HPDE6-E6E7 (cell line): Measurements from ENCODE around the gene RABEP2.
A peak's percentile ranks its signal among the peaks of the same experiment; 100 is the strongest.
"Not testable (repeated sequence)": the region's sequence is repeated elsewhere in the genome, so short reads cannot be mapped to it uniquely, and the experiment has no call there.

Source experiments
- DNase-seq: peaks from one replicate; pipeline ENCODE4 v3.0.0; 2011; ENCODE audit warnings: missing footprints; ENCODE audit errors: extremely low spot score

RABEP2 gene

DNA sequence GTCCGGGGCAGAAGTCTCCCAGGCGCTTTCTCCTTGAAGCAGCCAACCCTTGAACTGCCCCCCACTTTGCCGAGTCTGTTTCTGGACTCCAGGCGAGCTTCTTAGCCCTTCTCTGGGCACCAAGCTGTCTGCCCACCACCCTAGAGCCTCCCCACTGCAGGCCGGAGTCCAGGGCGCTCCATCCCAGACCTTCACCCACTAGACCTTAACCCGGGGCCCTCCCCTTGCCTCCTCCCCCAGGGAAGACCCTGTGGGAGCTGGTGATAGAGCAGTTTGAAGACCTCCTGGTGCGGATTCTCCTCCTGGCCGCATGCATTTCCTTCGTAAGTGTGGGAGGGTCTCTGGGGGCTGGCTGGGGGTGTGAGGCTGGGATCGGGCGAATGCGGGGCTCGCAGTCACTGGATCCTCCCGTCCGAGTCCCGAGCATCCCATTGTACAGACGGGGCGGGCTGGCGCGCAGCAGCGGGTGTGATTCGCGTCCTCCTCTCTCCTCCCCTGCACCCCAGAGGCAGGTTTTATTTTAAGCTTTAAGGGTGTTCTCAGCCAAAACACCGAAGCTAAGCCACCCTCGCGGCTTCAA is 45.7 kb downstream of the RABEP2 start:
- peak; percentile 50 for DNase-seq

DNA sequence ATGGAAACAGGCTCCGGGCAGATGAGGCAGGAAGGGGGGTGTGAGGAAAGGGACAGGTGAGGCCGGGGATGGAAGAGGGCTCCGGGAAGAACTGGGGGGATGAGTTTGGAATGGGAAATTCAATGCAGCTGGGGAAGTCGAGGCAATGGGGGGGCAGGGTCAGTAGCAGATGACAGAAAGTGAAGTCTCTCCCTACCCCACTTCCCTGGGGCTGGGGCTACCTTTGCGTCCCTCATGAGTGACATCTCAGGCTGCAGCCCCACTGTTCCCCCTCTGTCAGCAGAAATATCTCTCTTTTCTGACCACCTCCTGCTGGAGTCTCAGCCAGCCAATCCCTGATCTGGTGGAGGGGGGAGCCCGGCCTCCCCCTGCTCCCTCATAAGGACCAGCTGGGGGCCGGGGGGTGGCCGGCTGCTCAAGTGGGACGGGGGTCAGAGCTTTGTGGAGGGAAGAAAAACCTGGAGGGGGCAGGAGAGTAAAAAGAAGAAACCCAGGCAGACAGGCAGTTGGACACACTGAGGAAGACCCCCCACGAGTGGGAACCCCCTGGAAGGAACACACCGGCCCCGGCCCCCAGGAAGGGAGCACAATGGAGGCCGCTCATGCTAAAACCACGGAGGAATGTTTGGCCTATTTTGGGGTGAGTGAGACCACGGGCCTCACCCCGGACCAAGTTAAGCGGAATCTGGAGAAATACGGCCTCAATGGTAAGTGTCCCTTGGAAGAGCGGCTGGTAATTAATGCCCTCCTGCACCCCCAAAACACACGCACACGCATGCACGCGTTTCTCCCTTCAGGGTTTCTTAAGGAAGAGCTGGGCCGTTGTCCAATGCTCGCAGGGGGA is 46.7 kb downstream of the RABEP2 start, which contains the start of gene ATP2A1:
TSS of gene ATP2A1 (plus strand) at position 406 of the 844 bp plus-strand sequence. CDS start at position 590, 184 bp downstream.
- DNase-seq, result no peak

DNA sequence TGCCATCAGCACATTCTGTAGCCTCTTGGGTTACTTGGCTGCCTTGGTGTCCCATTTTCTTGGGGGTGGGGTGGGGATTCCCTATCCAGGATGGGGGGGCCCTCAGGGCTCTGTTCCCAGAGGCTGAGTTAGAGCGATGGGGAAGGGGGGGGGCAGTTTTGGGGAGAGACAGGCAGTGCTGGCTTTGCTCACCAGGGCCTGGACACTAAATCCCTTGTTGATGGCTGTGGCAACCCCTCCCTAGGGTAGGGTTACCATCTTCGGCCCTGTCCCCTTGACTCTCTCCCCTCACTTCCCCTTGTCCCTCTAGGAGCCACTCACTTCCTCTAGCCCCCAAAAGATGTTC is 47.4 kb downstream of the RABEP2 start:
- no peak for DNase-seq

- DNase-seq, result no peak
Observed at GRCh38 chr16:28876973-28877654, 47.9 kb downstream of the RABEP2 start.

DNA sequence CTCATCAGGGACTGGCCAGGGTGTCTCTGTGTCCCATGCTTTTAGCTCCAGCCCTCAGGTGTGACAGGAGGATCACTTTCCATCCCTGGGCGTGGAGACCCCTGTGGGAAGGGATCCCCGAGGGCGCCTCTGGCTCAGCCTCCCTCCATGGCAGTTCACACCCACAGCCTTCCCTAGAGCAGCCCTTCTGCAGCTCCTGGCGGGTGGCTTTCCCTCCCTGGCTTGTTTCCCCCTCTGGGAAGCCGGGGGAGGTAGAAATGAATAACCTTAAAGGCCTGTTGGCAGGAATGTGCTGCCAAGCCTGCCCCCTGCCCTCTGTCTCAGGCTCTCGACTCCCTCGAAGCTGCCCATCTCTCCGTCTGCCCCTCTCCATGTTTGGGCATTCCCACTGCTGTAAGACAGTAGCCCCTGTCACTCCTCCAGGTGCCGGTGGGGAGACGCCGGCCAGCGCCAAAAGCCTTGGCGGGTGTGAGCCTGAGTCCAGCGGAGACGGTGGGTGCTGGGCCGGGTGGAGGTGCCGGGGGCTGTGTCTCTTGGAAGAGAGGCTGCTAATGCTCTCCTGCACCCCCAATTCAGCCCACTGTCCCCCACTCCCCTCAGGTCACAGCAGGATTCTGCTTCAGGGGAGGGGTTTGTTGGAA is 48.9 kb downstream of the RABEP2 start:
- DNase-seq, result no peak

DNA sequence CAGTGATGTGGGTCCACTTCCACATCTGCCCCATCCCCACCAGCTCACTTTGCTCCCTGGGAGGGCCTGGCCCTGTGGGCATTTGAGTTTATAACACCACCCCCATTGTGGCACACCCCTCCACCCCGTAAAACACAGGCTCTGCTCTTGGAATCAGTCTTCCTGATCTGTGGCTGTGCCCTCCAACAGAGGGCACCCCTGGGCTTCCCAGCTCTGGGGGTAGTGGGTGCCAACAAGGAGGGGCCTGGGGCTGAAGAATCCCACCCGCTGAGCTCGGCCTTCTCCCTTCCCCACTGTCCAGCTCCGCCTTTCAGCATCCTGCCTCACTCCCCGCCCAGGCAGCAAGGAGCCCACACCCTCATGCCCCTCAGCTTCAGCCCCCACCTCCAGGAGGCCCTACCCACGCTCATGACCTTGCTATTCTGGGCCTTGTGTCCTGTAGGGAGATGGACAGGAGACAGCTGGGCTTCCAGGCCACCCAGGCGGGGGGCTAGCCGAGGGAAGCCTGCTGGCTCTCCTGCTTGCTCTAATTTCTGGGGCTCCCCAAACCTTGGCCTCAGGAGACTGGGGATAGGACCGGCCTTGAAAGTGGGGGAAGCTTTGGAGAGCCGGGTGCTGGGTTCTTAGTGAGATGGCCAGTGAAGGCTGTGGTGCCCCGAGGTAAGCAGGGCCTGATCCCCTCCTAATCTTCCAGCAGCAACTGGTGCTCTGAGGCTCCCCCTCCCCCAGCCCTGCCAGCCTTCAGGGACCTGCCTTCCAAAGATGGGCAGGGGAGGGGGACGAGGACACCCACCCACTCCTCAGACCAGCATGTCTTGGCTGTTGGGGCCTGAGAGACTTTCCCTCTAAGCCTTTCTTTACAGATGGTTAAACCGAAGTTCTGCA is 49.7 kb downstream of the RABEP2 start:
- no peak for DNase-seq

- no peak for DNase-seq
Observed at GRCh38 chr16:28874406-28874805, 50.6 kb downstream of the RABEP2 start.

DNA sequence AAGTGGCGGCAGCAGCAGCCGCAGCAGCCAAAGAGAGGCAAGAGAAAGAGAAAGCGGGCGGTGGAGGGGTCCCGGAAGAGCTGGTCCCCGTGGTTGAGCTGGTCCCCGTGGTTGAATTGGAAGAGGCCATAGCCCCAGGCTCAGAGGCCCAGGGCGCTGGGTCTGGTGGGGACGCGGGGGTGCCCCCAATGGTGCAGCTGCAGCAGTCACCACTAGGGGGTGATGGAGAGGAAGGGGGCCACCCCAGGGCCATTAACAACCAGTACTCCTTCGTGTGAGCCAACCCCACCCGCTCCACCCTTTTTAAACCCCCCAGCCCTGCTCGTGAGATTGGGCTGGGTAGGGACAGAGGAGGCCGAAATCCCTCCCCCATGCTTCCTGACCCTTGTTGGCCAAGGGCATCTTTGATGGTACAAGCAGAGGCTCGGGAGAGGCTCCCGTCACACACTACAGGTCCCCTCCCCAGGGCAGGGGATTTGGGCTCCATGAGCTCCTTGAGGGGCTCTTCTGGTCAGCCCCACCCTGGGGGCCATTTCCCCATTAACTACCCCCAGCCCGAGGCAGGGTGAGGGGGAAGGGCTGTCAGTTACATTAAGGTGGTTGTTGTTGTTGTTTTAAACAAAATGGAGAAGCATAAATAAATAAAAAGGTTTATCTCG is 51.4 kb downstream of the RABEP2 start:
- DNase-seq, result no peak

DNA sequence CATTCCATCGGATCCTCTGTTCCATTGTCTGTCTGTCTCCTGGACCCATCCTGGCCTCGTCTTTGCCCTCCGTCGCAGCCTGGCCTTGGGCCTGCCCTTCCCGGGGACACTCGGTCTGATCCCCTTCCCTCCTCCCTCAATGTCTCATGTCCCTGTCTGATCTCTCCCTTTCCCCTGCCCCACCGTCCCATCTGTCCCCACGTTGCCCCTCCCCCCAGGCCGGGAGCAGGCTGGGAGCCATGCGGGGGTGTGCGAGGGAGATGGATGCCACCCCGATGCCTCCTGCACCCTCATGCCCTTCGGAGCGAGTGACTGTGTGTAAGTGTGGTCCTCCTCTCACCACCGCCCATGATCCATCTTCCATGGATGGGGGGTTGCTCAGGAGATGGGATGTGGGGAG is 52.1 kb downstream of the RABEP2 start:
- DNase-seq, result no peak

- no peak for DNase-seq
Observed at GRCh38 chr16:28869201-28869600, 55.8 kb downstream of the RABEP2 start.

- not testable (repeated sequence) for DNase-seq
Observed at GRCh38 chr16:28867646-28868045, 57.4 kb downstream of the RABEP2 start.

- no peak for DNase-seq
Observed at GRCh38 chr16:28867241-28867640, 57.8 kb downstream of the RABEP2 start.

DNA sequence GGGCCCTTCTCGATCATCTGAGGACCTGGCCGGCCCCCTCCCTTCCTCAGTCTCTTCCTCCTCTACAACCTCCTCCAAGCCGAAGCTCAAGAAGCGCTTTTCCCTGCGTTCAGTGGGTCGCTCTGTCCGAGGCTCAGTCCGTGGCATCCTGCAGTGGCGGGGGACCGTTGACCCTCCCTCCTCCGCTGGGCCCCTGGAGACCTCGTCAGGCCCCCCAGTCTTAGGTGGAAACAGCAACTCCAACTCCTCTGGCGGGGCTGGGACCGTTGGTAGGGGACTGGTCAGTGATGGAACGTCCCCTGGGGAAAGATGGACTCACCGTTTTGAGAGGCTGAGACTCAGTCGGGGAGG is 58.6 kb downstream of the RABEP2 start:
- no peak for DNase-seq

DNA sequence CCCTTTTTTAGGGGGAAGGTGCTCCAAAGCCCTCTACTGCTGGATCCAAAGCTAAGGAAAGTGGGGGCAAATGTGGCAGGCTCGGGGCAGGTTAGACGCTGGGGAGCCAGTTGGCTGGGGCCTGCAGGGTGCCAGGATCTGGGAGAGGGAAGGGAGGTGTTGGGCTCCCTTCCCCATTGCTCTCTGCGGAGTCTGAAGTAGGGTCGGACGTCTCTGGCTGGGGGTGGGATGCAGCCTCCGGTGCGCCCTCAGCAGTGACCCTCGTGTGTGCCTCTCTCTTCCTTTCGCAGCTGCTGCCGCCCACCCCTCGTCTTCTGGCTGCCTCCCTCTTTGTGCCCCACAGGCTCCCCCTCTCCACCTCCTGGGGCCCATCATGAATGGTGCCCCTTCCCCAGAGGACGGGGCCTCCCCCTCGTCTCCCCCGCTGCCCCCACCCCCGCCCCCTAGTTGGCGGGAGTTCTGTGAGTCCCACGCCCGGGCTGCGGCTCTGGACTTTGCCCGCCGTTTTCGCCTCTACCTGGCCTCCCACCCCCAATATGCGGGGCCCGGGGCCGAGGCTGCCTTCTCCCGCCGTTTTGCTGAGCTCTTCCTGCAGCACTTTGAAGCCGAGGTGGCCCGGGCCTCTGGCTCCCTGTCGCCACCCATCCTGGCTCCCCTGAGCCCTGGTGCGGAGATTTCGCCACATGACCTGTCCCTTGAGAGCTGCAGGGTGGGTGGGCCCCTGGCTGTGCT is 59.1 kb downstream of the RABEP2 start:
- no peak for DNase-seq

GRCh38 chr16:28865001-28865688 is 59.9 kb downstream of the RABEP2 start:
- no peak for DNase-seq

DNA sequence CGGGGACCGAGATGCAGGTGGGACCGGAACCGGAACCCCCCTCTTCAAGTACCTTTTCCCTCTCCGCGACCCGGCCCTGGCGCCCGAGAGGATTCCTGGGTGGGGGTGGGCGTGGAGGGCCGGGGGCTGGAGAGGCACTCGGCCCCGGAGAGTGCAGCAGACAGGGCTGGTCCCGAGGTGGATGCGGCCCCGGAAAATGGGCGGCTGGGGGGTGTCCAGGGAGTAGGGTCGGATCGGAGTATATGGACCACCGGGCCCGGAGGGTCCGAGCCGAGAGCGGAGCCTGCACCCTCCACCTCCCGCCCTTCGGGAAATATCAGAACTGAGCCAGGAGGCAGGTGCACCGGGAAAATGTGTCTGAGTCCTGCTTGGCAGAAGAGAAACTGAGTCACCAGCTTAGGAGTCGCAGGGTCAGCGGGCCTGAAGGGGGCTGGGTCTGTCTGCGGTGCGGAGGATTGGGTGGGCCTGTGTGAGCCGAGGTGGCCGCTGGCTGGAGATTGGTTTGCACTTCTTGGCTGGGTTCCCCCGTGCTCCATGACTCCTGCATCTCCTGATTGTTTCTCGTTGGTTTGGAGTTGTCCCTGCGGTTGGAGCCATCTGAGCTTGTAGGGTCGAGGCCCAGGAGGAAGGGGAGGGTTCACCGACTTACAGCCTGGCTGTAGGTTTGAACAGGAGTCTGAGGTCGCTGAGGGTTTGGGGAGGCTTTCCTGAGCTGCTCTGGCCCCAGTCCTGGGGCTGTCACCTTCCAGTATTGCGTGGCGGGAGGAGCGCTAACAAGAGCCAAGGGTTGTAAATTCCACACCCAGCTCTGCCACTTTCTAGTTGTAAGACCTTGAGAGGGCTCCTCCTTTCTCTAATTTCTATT is 60.9 kb downstream of the RABEP2 start:
- DNase-seq, result no peak

DNA sequence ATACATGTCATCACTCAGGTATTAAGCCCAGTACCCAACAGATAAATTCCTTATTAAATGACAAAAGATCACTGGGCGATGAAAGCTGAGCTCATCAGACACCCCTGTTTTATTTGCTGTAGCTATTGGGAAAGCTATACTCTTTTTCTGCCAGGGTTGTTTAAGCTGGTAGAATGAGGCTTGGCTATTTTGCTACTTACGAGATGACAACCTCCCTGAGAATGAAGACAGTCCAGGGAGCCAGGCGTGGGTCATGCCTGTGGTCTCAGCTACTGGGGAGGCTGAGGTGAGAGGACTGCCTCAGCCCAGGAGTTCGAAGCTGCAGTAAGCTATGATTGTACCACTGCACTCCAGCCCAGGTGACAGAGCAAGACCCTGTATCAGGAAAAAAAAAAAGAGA is 65.7 kb downstream of the RABEP2 start:
- DNase-seq, result no peak

GRCh38 chr16:28858421-28858820 is 66.6 kb downstream of the RABEP2 start:
- DNase-seq, result no peak
